ENCODE results near the gene UBE2Q2.

UBE2Q2 gene

DNA sequence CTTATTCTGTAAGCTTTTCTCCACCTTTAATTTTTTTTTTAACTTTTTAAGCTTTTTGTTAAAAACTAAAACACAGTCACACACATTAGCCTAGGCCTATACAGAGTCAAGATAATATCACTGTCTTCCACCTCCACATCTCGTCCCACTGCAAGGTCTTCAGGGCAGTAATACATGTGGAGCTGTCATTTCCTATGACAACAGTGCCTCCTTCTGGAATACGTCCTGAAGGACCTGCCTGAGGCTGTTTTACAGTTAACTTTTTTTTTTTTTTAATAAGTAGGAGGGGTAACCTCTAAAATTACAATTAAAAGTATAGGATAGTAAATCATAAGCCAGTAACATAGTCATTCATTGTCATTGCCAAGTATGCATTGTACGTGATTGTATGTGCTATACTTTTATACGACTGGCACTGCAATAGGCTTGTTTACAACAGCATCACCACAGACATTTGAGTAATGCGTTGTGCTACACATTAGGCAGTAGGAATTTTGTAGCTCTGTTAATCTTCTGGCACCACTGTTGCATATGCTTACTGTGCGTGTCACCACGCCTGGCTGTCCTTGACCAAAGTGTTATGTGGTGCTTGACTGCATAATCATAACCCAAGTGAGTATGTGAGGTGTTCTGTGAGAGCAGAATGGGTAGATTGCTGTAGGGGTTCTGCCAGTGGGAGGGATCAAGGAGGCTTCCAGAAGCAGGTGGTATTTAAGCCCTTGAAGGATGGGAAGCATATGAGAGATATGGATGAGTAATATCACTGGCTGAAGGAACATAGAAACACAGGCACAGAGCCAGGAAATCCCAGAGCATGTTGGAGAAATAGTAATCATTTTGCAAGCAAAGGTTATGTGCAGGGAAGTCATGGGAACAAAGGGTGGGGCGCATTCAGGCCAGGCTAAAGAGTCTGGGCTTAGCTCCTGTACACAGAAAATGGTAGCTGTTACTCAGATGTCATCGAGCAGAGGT lies 78.8 kb downstream of the UBE2Q2 start:
- TF ChIP-seq POLR2AphosphoS5 (IDR thresholded peaks at IDR 0.05; ENCODE audit: borderline replicate concordance, low read depth, low read length) (no peak), FOXP2 (optimal IDR thresholded peaks at IDR 0.05; ENCODE audit: control extremely low read depth, extremely low read length, insufficient read depth) (no peak), EZH2 (IDR thresholded peaks at IDR 0.05) (no peak)
- no peak overlapping the region for H3K4me3 ChIP-seq
- no peaks in the 10 kb centered on the region for H3K9me3 ChIP-seq (ENCODE audit: low read depth, low read length)
- H3K27ac ChIP-seq: no peak overlapping the region
- peak; percentile 12 for DNase-seq (ENCODE audit: low read depth, low spot score)
- no peak overlapping the region for H3K9ac ChIP-seq (ENCODE audit: insufficient read length)
- peaks cover 53% of the 10 kb centered on the region for H3K36me3 ChIP-seq (ENCODE audit: insufficient read depth, low read length)

DNA sequence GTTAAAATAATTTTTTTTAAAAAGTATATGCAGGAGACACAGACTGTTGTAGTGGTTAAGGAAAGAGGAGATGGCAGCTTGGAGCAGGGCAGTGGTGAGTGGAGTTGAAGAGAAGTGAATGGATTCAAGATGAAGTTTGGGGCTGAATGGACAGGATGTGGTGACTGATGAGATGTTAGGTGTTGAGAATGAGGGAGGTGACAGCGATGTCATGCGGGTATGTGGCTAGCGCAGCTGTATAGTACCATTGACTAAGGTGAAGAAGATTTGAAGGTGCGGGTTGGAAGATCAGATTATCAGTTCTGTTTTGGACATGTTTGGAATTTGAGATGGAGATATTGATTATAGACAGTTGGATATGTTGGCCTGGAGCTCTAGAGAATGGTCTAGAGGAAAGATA lies 80.5 kb downstream of the UBE2Q2 start:
- Histone ChIP-seq H3K9ac (ENCODE audit: insufficient read length) (no peak overlapping the region), H3K4me3 (no peak overlapping the region), H3K27ac (no peak overlapping the region), H3K9me3 (ENCODE audit: low read depth, low read length) (no peaks in the 10 kb centered on the region), H3K36me3 (ENCODE audit: insufficient read depth, low read length) (peaks cover 36% of the 10 kb centered on the region)
- DNase-seq (ENCODE audit: low read depth, low spot score): no peak
- TF ChIP-seq POLR2AphosphoS5 (IDR thresholded peaks at IDR 0.05; ENCODE audit: borderline replicate concordance, low read depth, low read length) (no peak), FOXP2 (optimal IDR thresholded peaks at IDR 0.05; ENCODE audit: control extremely low read depth, extremely low read length, insufficient read depth) (no peak), EZH2 (IDR thresholded peaks at IDR 0.05) (no peak)

DNA sequence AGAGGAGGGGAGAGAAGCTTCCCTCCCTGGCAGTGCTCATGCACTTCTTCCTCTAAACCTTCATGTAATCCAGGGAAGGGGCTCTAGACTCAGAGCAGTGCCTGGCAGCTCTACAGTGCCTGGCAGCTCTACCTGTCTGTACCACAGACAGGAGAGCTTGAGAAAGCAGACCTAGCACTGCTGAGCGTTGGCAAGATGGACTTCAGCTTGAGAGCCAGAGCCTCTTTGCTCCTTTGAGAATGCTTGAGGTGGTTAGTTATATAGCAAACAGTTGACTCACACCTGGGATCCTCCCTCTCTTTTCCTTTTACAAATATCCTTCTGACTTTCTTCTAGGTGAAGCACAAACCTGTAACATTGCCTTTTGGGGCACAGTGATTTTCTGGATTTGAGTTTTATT lies 81.3 kb downstream of the UBE2Q2 start:
- Histone ChIP-seq H3K4me3 (no peak overlapping the region), H3K36me3 (ENCODE audit: insufficient read depth, low read length) (peaks cover 29% of the 10 kb centered on the region), H3K9ac (ENCODE audit: insufficient read length) (no peak overlapping the region), H3K27ac (no peak overlapping the region), H3K9me3 (ENCODE audit: low read depth, low read length) (no peaks in the 10 kb centered on the region)
- DNase-seq (ENCODE audit: low read depth, low spot score): no peak
- no peak for TF ChIP-seq EZH2 (IDR thresholded peaks at IDR 0.05)
- no peak for TF ChIP-seq FOXP2 (optimal IDR thresholded peaks at IDR 0.05; ENCODE audit: control extremely low read depth, extremely low read length, insufficient read depth)
- no peak for TF ChIP-seq POLR2AphosphoS5 (IDR thresholded peaks at IDR 0.05; ENCODE audit: borderline replicate concordance, low read depth, low read length)

DNA sequence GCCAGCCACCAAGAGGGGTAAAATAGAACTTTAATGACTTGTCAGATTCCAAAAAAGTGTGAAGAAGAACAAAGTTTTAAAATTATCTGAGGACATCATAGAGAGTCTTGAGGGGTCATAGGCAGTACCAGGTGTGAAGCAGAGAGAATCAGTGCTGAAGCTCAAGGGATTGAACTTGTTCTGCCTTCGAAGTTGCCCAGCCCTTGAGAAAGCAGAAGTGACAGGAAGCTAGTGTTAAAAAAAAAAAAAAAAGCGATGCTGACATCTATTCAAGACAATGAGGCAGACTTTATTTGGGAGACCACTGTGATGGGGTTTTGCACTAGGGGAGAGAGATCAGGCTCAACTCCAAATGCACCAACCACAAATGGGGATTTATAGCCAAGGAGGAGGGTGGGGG lies 82.2 kb downstream of the UBE2Q2 start:
- H3K9me3 ChIP-seq (ENCODE audit: low read depth, low read length): no peaks in the 10 kb centered on the region
- H3K27ac ChIP-seq: no peak overlapping the region
- DNase-seq (ENCODE audit: low read depth, low spot score): no peak
- no peak overlapping the region for H3K9ac ChIP-seq (ENCODE audit: insufficient read length)
- H3K36me3 ChIP-seq (ENCODE audit: insufficient read depth, low read length): peaks cover 29% of the 10 kb centered on the region
- no peak overlapping the region for H3K4me3 ChIP-seq
- TF ChIP-seq EZH2 (IDR thresholded peaks at IDR 0.05) (no peak), POLR2AphosphoS5 (IDR thresholded peaks at IDR 0.05; ENCODE audit: borderline replicate concordance, low read depth, low read length) (no peak), FOXP2 (optimal IDR thresholded peaks at IDR 0.05; ENCODE audit: control extremely low read depth, extremely low read length, insufficient read depth) (no peak)

DNA sequence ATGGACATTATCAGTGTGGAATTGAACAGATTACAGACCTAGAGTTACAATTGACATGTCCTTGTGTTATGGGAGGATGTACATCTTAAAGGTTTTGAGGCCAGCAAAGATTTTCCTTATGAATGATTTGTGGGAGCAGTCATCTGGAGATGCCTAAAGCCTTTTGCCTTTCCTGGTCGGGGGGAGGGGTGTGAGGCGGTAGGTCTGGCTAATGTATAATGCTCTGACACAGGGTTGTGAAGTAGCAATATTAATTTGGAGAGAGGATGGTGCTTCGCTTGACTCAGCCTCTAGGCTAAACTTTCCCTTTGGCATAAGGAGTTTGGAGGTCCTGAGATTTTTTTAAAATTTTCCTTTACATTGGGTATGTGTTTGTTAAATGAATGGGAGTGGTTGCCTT lies 83.7 kb downstream of the UBE2Q2 start:
- DNase-seq (ENCODE audit: low read depth, low spot score): no peak
- TF ChIP-seq EZH2 (IDR thresholded peaks at IDR 0.05) (no peak), POLR2AphosphoS5 (IDR thresholded peaks at IDR 0.05; ENCODE audit: borderline replicate concordance, low read depth, low read length) (no peak), FOXP2 (optimal IDR thresholded peaks at IDR 0.05; ENCODE audit: control extremely low read depth, extremely low read length, insufficient read depth) (no peak)
- H3K36me3 ChIP-seq (ENCODE audit: insufficient read depth, low read length): peaks cover 39% of the 10 kb centered on the region
- no peak overlapping the region for H3K27ac ChIP-seq
- no peak overlapping the region for H3K4me3 ChIP-seq
- no peaks in the 10 kb centered on the region for H3K9me3 ChIP-seq (ENCODE audit: low read depth, low read length)
- H3K9ac ChIP-seq (ENCODE audit: insufficient read length): no peak overlapping the region

DNA sequence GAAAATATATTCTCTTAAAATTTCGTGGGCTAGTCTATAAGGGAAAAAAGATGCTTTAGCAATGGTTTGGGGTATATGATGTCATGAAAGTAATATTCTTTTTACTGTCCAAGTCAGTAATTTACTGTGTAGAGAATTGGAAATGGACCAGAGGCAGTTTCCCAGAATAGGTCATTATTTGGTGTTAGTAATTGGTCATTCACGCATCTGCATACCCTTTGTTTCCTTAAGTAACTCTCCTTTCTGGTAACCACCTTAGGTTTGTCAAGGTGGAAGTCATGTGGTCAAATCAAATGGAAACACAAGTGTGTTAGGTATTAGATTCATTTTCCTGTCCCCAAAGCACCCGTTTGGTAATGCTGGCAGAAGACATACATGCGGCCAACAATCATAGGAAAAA lies 84.4 kb downstream of the UBE2Q2 start:
- TF ChIP-seq POLR2AphosphoS5 (IDR thresholded peaks at IDR 0.05; ENCODE audit: borderline replicate concordance, low read depth, low read length) (no peak), FOXP2 (optimal IDR thresholded peaks at IDR 0.05; ENCODE audit: control extremely low read depth, extremely low read length, insufficient read depth) (no peak), EZH2 (IDR thresholded peaks at IDR 0.05) (no peak)
- Histone ChIP-seq H3K4me3 (no peak overlapping the region), H3K9me3 (ENCODE audit: low read depth, low read length) (no peaks in the 10 kb centered on the region), H3K27ac (no peak overlapping the region), H3K9ac (ENCODE audit: insufficient read length) (no peak overlapping the region), H3K36me3 (ENCODE audit: insufficient read depth, low read length) (peaks cover 44% of the 10 kb centered on the region)
- no peak for DNase-seq (ENCODE audit: low read depth, low spot score)

DNA sequence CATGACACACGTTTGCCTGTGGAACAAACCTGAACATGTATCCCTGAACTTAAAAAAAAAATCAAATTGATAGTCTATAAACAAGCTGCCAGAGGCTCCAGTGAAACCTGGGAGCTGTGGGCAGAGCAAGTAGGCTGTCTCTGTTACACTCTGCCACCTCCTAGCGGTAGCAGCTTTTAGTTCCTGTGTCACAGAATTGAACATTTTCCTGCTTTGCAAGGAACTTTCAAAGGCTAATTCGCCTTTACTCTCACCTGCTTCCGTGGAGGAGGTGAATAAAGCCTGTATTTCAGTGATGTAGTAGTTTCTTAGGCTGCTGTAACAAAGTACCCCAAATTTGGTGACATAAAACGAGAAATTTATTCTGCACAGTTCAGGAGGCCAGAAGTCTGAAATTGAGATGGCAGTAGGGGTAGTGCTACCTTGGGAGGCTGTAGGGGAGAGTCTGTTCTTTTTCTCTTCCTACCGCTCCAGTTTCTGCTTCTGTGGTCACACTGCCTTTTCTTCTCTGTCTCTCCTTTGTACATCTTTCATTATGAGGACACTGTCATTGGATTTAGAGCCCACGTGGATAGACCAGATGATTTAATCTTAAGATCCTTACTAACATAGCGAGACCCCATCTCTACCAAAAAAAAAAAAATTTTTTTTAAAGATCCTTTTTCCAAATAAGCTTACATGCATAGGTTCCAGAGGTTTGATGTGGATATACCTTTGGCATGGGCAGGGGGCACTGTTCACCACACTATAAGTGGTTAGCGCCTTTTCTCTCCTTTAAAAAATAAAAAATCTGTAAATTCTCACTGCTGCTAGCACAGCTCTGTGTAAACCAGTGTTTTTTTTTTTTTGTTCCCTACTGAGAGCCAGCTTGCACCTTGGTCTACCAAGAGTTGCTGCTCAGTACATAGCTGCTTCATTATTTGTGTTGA lies 85.7 kb downstream of the UBE2Q2 start:
- DNase-seq (ENCODE audit: low read depth, low spot score): no peak
- TF ChIP-seq POLR2AphosphoS5 (IDR thresholded peaks at IDR 0.05; ENCODE audit: borderline replicate concordance, low read depth, low read length) (no peak), FOXP2 (optimal IDR thresholded peaks at IDR 0.05; ENCODE audit: control extremely low read depth, extremely low read length, insufficient read depth) (no peak), EZH2 (IDR thresholded peaks at IDR 0.05) (no peak)
- Histone ChIP-seq H3K36me3 (ENCODE audit: insufficient read depth, low read length) (peaks cover 54% of the 10 kb centered on the region), H3K4me3 (no peak overlapping the region), H3K9me3 (ENCODE audit: low read depth, low read length) (no peaks in the 10 kb centered on the region), H3K9ac (ENCODE audit: insufficient read length) (no peak overlapping the region), H3K27ac (no peak overlapping the region)

Data from SK-N-MC (cell line).